Neural cell (in vitro differentiated cells): ENCODE results near the gene SPATA12.

Experiments
- CTCF ChIP-seq: fragments of 450-650 bp; IDR thresholded peaks from 2 replicates; pipeline ENCODE4 v1.5.1; 2014; ENCODE audit warnings: antibody characterized with exemption, mild to moderate bottlenecking, moderate library complexity; ENCODE audit not compliant: poor library complexity, severe bottlenecking
- POLR2AphosphoS5 ChIP-seq: IDR thresholded peaks from 2 replicates; pipeline ENCODE4 v1.6.1; 2012
- RAD21 ChIP-seq: fragments of 450-650 bp; conservative IDR thresholded peaks from 2 replicates; pipeline ENCODE4 v1.6.1; 2014; ENCODE audit warnings: antibody characterized with exemption, mild to moderate bottlenecking, moderate library complexity
- SMC3 ChIP-seq: fragments of 450-650 bp; conservative IDR thresholded peaks from 2 replicates; pipeline ENCODE4 v1.6.1; 2014; ENCODE audit warnings: antibody characterized with exemption, mild to moderate bottlenecking, moderate library complexity; ENCODE audit not compliant: poor library complexity

- TF ChIP-seq CTCF, result peak; percentile 95
- TF ChIP-seq POLR2AphosphoS5, result no peak
- peak; percentile 95 for TF ChIP-seq RAD21
- peak; percentile 92 for TF ChIP-seq SMC3
Observed at GRCh38 chr3:57100046-57100695, 39.7 kb downstream of the SPATA12 start.
